Activated T-cell treated with anti-CD3 and anti-CD28 coated beads, Interleukin-2, amount 50 U/mL, for 72 hours (primary cell): ENCODE data around the gene ANO3. TPM values are rescaled to one million over a fixed set of nuclear protein-coding genes. Genes with fewer than 3 reads are reported as not detected.

Experiments used
- ATAC-seq, 2 donors: fragments of 150-1000 bp; cut with Tn5 transposase; replicated peaks in 1 of 2; 2 replicates each; pipeline ENCODE4 v1.10.0; 2021; ENCODE audit warnings: moderate library complexity in 2 of 2, mild to moderate bottlenecking in 1 of 2
- DNase-seq, 2 donors: peaks; one replicate each; pipeline ENCODE4 v3.0.0; 2021 to 2022; ENCODE audit warnings: mixed read lengths in 1 of 2
- H3K27ac Mint-ChIP-seq: one replicate; pipeline ENCODE4 v1.8.0; 2022; ENCODE audit warnings: mild to moderate bottlenecking, moderate library complexity, mixed read lengths
- H3K27me3 Mint-ChIP-seq: one replicate; pipeline ENCODE4 v1.8.0; 2022; ENCODE audit warnings: low read depth, mixed read lengths
- H3K36me3 Mint-ChIP-seq, 2 donors: one replicate each; pipeline ENCODE4 v1.8.0; 2022; ENCODE audit warnings: mixed read lengths in 2 of 2, mild to moderate bottlenecking in 1 of 2; ENCODE audit not compliant: insufficient read depth in 2 of 2
- H3K4me1 Mint-ChIP-seq: one replicate; pipeline ENCODE4 v1.8.0; 2022; ENCODE audit warnings: low read depth, mixed read lengths
- H3K4me3 Mint-ChIP-seq, 2 donors: one replicate each; pipeline ENCODE4 v1.8.0; 2022; ENCODE audit warnings: mild to moderate bottlenecking in 2 of 2, mixed read lengths in 2 of 2, moderate library complexity in 2 of 2
- H3K9me3 Mint-ChIP-seq, 2 donors: one replicate each; pipeline ENCODE4 v1.8.0; 2022; ENCODE audit warnings: mixed read lengths in 2 of 2
- total RNA-seq, 2 donors: library from RNA; stranded (reverse); gene quantifications; one replicate each; pipeline ENCODE4 v1.2.3, GENCODE V29; 2022

Gene ANO3
- total RNA-seq, 2 donors from 2014 or later, result not detected

DNA sequence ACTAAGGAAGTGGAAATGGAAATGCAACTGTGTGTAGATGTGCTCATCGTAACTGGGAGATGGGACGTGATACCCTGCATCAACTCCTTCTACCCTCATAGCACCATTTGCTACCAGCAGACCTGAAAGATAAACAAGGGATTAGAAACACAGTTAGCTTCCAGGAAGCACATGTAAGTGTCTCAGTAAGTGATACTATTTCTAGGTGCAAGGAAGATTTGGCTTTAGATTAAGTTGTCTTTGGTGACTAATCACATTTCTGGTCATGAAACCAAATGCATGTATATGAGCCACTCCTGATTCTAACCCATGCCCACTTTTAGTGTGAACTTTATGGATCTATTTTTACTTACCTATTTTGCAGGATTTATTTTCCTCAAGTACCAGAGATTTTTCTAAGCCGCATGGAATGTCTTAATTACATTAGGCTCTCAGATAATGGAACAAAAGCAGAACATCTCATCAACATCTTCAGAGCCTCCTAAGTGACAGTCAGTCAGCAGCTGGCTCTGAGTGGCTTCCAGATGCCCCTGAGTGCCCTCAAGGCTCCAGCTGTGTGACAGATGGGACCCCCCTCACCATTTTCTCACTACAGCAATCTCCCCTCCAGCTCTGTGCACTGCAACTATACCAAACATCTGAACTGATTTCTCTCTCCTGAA, 368.8 kb downstream of the ANO3 start:
- no peak overlapping the region for H3K27ac Mint-ChIP-seq
- no peaks in the 10 kb centered on the region for H3K36me3 Mint-ChIP-seq
- H3K4me1 Mint-ChIP-seq, result no peaks in the 10 kb centered on the region
- no peaks in the 10 kb centered on the region for H3K27me3 Mint-ChIP-seq
- H3K9me3 Mint-ChIP-seq, result peaks cover 2 to 5% of the 10 kb centered on the region in 2 donors
- no peak overlapping the region for H3K4me3 Mint-ChIP-seq
- ATAC-seq (no peak), DNase-seq (no peak)

DNA sequence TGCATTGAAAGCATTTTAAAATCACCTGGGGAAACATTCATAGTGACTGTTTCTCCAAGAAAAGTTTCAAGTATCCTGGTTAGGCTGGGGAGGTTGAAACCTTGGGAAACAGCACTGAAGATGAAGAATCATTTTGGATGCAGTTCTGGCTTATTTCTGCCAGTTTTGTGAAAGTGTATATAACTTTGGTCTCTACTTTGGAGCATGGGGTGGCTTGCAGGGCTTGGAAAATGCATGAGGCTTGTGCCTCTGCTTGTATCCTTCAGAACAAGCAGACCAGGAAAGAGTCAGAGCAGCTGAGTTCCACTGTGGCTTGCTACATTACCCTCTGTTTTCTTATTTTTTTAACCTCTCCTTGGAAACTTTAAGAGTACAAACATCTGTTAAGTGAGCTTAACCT, 370.5 kb downstream of the ANO3 start:
- no peaks in the 10 kb centered on the region for H3K36me3 Mint-ChIP-seq

DNA sequence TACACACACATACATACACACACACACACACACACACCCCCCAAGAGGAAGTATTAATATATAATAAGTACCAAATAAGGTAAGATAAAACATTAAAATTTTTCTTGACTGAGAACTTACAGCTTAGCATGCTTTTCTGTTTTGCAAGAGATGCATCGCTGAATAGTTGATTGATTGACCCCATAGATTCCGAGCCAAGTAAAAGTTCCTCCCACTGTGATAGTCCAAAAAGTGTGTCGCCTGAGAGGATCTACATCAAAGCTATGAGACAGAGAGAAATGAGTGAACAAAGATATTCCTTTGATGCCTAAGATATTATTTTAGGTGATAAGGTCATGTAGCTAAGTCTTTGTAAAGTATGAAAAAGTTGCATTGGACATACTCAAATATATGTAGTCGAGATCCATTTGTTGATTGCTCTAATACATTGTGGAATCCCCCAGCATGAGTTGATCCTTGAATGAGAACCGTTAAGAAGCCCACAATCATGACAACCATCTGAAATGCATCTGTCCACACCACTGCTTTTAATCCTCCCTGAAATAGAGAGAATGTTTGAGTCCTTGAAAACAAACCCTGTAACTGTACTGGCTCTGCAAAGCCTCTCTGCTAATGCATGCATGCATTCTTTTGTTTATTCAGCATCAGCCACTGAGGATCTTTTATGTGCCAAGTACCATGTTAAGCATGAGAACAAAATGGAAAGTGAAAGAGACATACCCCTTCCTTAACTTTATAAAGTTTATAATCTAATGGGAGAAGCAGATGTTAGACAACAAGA, 371.7 kb downstream of the ANO3 start:
- Mint-ChIP-seq H3K27me3 (no peaks in the 10 kb centered on the region), H3K36me3 (no peaks in the 10 kb centered on the region), H3K4me3 (no peak overlapping the region), H3K27ac (no peak overlapping the region), H3K9me3 (peaks cover 4% of the 10 kb centered on the region in 2 donors), H3K4me1 (no peaks in the 10 kb centered on the region)
- DNase-seq (no peak), ATAC-seq (no peak)

More for the DNA sequence above, 370.5 kb downstream of the ANO3 start:
- DNase-seq, result no peak
- Mint-ChIP-seq H3K4me3 (no peak overlapping the region), H3K9me3 (peaks cover 4% of the 10 kb centered on the region in 2 donors), H3K27ac (no peak overlapping the region), H3K27me3 (no peaks in the 10 kb centered on the region), H3K4me1 (no peaks in the 10 kb centered on the region)
- ATAC-seq, result no peak

DNA sequence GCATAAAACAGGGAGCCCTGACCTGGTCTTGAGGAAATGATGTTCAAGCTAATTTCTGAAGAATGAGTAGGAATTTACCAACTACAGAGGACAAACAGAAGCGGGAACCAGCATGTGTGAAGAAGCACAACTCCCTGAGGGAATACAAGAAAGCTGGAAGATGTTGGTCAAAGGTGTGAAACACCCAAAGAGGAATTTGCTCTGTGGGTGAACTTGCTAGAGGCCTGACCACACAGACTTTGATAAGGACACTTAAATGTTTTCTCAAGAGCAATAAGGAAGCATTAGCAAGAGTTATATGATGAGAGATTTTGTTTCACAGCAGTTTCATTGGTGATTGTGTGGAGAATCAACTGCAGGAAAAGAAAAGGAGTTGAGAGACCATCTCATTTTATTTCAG, 372.3 kb downstream of the ANO3 start:
- H3K4me3 Mint-ChIP-seq, result no peak overlapping the region
- no peak for DNase-seq
- no peak overlapping the region for H3K27ac Mint-ChIP-seq
- no peaks in the 10 kb centered on the region for H3K27me3 Mint-ChIP-seq
- no peaks in the 10 kb centered on the region for H3K36me3 Mint-ChIP-seq
- no peaks in the 10 kb centered on the region for H3K4me1 Mint-ChIP-seq
- peaks cover 4% of the 10 kb centered on the region in 2 donors for H3K9me3 Mint-ChIP-seq
- no peak for ATAC-seq

DNA sequence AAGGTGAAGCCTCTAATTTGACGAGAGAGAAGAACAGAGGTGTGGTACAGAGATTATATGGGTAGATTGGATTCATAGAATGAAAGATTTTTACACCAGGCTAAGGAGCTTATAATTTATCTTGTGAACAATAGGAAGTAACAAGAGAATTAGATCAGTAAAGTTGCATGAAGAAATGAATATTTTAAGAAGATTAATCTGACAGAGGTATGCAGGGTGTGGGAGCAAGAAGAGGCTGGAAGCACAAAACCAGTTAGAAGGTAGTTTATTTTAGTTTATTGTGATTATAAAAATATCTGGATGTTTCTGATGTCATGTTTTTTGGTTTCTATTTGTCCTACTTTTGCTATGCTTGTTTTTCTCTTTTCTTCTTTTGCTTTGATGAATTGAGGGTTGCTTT, 374.3 kb downstream of the ANO3 start:
- Mint-ChIP-seq H3K27ac (no peak overlapping the region), H3K9me3 (peaks cover 2 to 4% of the 10 kb centered on the region in 2 donors), H3K4me1 (no peaks in the 10 kb centered on the region), H3K4me3 (no peak overlapping the region), H3K27me3 (no peaks in the 10 kb centered on the region), H3K36me3 (no peaks in the 10 kb centered on the region)
- ATAC-seq, result no peak
- DNase-seq, result no peak

DNA sequence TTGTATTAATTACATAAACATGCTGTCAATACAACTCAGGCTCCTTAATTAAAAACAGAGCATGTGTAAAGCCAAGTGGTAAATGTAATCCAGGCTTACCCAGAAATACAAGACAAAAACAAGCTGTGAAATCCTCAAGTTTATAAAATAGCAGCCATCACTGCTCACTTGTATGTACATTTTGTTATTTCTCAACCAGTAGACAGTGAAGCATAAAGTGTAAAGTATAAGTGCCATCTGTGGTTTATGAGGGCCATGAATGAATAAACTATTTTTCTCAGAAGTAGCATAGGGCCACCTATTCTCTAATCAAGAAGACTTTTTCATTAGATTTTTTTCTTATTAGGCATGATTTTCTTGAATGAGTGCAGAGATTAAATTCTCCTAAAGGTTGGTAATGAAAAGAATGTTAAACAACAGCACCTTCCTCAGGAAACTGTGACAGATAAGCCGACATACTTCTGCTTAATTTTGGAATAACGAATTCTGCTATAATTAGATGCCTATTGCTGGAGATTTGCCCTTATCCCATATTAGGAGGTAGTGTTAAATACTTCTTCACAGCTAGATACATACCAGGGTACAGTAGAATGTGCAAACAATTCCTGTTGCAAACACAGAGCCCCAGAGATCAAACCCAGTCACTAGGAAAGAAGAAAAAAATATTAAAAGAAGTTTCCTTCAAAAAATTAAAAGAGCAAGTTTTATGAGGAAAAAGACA, 377.0 kb downstream of the ANO3 start:
- H3K27ac Mint-ChIP-seq, result no peak overlapping the region
- DNase-seq, result no peak
- H3K4me3 Mint-ChIP-seq, result no peak overlapping the region
- no peak for ATAC-seq
- H3K9me3 Mint-ChIP-seq, result peaks cover 5 to 10% of the 10 kb centered on the region in 2 donors
- no peaks in the 10 kb centered on the region for H3K27me3 Mint-ChIP-seq
- H3K36me3 Mint-ChIP-seq, result no peaks in the 10 kb centered on the region
- no peaks in the 10 kb centered on the region for H3K4me1 Mint-ChIP-seq

DNA sequence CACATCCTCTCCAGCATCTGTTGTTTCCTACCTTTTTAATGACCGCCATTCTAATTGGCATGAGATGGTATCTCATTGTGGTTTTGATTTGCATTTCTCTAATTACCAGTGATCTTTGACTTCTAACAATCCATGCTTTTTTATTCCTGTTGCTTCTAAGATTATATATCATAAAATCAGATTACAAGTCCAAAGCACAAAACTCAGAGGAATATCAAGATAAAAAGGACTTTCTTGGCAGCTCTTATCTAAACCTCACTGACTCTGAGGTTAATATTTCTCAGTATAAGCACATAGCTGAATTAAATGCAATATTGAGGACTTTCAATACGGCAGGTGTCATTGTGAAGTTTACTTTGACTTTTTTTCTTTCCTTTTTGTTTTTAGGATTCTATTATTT, 378.6 kb downstream of the ANO3 start:
- Mint-ChIP-seq H3K27ac (no peak overlapping the region), H3K9me3 (peaks cover 3 to 8% of the 10 kb centered on the region in 2 donors), H3K4me1 (no peaks in the 10 kb centered on the region), H3K4me3 (no peak overlapping the region), H3K36me3 (no peaks in the 10 kb centered on the region), H3K27me3 (no peaks in the 10 kb centered on the region)
- no peak for DNase-seq
- ATAC-seq, result no peak

DNA sequence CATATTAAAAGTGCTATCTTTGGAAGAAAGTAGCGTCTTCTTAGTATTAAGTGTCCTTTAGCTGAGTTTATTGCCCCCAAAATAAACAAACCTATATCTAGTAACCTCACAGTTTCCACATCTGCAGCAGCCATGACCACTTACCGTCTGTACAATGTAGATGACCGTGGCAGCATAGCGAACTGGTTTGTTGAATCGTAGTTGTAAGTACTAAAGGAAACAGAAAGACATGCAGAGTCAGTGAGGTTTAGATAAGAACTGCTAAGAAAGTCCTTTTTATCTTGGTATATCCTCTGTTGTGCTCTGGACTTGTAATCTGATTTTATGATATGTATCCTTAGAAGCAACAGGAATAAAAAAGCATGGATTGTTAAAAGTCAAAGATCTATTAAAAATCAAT, 380.6 kb downstream of the ANO3 start:
- DNase-seq (no peak), ATAC-seq (no peak)
- Mint-ChIP-seq H3K4me3 (no peak overlapping the region), H3K36me3 (no peaks in the 10 kb centered on the region), H3K27me3 (no peaks in the 10 kb centered on the region), H3K4me1 (no peaks in the 10 kb centered on the region), H3K27ac (no peak overlapping the region), H3K9me3 (peaks cover 2 to 8% of the 10 kb centered on the region in 2 donors)

Other genes starting within 250 kb of the ANO3 start
- gene MUC15, start 240.1 kb downstream of the ANO3 start, total RNA-seq, result not detected